Measurements from ENCODE around the gene TBR1.

GRCh38 chr2:161421686-161422085 lies 5.6 kb downstream of the TBR1 start:
- TF ChIP-seq CTCF (conservative IDR thresholded peaks at IDR 0.05; ENCODE audit: low read depth in 2 of 2) (no peak), EZH2 (IDR thresholded peaks at IDR 0.05; ENCODE audit: low read depth, unreplicated experiment) (no peak), REST (IDR thresholded peaks at IDR 0.05; ENCODE audit: unreplicated experiment) (no peak), STAT1 (IDR thresholded peaks at IDR 0.05; ENCODE audit: unreplicated experiment) (no peak)

All from GM23338 (cell line).